Right lung (tissue), 5 donors: Measurements from ENCODE around the gene KCNJ15. TPM values are rescaled to one million over a fixed set of nuclear protein-coding genes. Genes with fewer than 3 reads are reported as not detected.

Source experiments
- DNase-seq, 2 donors: peaks; one replicate each; pipeline ENCODE4 v3.0.0-alpha.2; 2013
- polyA plus RNA-seq, 5 donors: library from polyadenylated mRNA; unstranded; fragments of 120-200 nt; gene quantifications; one replicate each; pipeline versions ENCODE4 v1.2.1 to v1.2.3, GENCODE V29; 2013; ENCODE audit warnings: inconsistent platforms in 1 of 5, low replicate concordance in 1 of 5; ENCODE audit not compliant: insufficient read length in 5 of 5, insufficient read depth in 1 of 5

The KCNJ15 gene
- polyA plus RNA-seq, 5 donors, result 48.6 to 90.3 (median 73.6) TPM

- no peak for DNase-seq
These were observed 10.5 kb downstream of the KCNJ15 start for GRCh38 chr21:38267136-38267755.

DNA sequence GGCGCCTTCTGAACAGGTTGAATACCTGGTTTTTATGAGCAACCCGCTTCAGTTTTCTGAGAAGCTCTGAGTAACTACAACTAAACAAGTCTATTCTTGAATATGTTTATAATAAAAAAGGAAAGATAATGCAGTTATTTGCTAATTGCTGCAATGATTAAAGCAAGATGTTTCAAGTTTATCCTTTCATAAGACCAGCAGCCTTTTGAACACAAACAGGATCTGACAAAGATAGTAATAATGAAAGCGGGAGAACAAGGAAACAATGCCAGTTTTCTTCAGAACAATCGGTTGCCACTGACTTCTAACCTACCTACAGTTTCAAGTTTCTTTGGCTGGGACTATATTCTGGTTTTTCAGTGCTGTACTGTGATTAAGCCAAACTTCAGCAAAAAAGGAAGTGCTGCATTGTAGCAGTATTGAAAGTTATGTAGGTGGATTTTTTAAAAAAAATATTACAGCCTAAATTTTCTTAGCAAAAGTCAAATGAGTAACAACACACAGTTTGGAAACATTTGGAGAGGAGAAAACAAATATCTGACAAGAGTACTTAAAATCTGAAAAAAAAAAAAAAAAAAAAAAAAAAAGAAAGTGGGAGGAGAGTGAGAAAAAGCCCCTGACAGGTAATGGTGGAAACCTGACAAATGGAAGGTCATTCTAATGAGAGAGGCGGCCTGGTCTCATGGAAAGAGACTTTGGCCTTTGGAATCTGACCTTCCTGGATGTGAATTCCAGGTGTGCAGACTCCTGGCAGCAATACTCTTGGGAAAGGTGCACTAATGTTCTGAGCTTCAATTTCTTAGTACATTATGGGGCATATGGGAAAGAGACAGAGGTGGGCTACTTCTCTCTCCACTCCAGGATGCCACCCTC, 11.4 kb downstream of the KCNJ15 start:
- DNase-seq, result no peak

DNA sequence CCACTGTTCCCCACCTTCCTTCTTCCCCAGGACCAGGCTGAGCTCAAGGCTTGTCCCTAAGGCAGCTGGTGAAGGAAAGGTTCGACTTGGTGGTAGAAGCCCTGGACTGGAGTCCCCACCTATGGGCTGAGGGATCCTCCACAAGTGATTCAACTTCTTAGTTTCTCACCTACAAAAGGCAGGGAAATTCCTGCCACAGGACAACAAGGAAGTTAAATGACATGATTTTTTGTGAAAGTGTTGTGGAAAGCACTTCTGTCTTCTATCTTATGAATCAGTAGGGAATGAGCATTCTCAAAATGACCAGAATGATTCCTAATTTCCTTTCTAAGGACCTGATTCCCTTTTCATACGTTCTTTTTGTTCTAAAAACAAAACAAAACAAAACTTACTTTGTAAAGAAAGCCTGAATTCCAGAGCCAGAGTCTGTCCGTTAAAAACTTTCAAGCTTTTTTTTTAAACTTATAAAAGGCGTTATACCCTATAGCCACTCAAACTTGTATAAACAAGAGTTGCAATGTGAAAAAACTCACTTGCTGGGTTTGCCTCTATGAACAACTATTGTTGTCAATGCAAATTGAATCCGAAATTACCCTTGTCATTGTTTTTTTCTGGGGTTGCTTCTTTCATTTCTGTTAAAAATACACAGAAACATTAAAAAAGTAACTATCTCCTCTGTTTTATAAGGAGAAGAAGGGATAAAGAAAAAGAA, 12.2 kb downstream of the KCNJ15 start:
- no peak for DNase-seq

- no peak for DNase-seq
These were observed 12.8 kb downstream of the KCNJ15 start for GRCh38 chr21:38269576-38269936.

GRCh38 chr21:38272215-38272614, 15.4 kb downstream of the KCNJ15 start:
- no peak for DNase-seq

DNA sequence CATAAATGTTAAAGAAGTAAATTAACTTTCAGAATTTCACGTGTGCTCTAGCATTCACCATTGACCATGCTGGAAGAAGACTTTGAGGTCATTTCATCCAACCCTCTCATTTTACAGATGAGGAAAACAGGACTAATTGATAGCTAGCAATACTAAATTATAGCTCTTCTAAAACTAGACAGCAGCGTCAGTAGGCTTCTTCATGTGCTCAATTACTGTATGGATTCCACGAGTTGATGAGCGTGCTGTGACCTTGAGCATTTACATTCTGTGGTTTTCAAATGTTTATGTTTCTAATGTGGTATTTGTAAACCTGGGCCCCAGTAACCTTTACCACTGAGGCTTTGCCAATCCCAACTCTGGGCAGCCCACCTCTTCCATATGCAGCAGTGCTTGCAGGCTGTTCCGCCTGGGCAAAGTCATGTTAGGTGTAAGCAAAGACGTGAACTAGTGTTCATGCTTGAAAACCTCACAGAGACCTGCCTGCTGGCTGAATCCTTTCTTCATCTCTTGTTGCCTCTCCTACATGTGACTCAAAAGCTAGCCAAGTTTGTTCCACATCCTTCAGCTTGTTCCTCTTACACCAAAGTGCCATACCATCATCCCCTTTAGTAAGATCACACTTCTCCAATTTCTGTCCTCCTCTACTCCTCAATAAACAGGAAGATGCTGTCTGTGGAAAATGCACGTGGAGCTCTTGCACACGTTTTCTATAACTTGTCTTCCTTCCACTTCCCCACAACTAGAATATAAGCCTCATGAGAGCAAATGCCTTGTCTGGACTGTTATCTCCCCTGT, 17.2 kb downstream of the KCNJ15 start:
- no peak for DNase-seq

DNA sequence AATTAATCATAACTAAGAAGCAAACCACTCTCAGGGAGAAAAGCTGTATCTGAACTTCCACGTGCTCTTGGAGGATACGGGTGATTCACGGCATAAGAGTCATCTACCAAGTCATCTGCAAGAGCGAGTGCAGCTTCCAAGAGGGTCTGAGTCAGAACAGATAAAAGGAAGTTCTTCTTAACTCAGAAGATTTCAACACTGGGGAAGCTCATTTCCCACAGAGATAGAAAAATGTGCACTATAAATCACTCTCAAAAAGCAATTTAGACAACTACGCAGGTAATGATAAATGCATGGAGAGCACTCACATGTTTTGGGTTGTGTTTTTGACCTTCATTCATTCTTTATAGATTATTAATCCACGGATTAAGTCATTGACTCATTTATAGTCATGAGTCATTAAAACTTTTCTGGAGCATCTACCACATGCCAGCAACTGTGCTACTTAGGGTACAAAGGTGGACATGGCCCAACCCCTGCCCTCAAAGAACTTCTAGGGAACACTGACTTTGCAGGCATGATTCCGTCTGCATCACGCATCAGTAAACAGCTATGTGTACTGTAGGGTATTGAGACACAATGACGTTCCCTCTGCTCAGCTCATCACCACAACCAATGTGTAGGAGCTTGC, 20.8 kb downstream of the KCNJ15 start:
- DNase-seq, result no peak

- no peak for DNase-seq
These were observed 23.7 kb downstream of the KCNJ15 start for GRCh38 chr21:38280454-38280853.

DNA sequence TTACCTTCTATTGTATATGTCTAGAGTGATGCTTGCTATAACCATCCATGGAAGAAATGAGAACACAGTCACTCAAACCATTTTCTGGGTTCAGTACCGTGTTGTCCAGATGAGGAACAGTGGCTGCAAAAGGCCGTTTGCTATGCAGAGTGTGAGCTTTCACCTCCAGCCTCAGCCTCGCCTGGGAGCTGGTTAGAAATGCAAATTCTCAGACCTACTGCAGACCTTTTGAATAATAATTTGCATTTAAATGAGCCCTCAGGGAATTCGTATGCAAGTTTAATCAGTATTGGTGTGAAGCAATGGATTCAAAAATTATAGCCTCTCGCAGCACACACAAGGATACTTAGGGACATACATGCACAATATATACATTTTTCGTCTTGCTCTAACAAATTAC, 24.1 kb downstream of the KCNJ15 start:
- DNase-seq, result no peak

DNA sequence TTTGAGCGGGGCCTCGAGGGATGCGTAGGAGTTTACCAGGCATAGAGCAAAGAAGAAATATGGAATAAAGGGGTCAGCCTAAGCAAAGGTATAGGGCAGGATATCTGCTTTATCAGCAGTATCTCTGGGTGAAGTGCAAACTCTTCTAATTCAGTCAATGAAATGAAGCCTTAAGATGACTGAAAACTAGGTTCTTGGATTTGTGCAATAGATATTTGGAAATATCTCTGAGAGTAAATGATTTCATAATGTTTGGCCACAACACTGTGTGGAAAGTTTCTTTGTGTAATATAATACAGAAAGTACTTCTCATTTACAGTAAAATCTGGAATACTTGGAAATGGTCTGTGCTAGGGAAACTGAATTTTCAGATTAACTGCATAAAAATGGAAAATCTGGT, 26.1 kb downstream of the KCNJ15 start:
- peak; percentile 26 to 41 for DNase-seq

GRCh38 chr21:38284216-38284615, 27.4 kb downstream of the KCNJ15 start:
- no peak for DNase-seq

GRCh38 chr21:38286739-38287471, 30.1 kb downstream of the KCNJ15 start:
- no peak for DNase-seq

- DNase-seq, result no peak
These were observed 30.7 kb downstream of the KCNJ15 start for GRCh38 chr21:38287476-38287875.

GRCh38 chr21:38289705-38290485, 33.1 kb downstream of the KCNJ15 start:
- DNase-seq, result no peak

GRCh38 chr21:38290809-38291208, 34.0 kb downstream of the KCNJ15 start:
- no peak for DNase-seq

DNA sequence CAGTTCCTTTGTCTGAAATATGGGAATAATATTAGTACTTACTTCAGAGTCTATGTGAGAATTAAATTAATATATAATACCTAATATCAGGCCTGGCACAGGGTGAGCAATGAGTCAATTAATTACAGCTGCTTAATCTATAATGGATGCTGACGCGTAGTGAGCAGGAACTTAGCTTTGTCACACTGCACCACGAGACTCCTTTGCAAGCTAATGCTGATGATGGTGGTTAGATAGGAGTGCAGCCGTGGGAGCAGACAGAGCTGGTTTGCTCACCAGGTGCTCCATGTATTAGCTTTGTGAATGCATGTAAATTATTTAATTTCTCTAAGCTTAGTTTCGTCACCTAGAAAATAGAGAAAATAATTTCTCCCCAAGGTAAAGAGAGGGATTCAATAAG, 35.1 kb downstream of the KCNJ15 start:
- no peak for DNase-seq

- no peak for DNase-seq
These were observed 36.3 kb downstream of the KCNJ15 start for GRCh38 chr21:38293113-38293512.

DNA sequence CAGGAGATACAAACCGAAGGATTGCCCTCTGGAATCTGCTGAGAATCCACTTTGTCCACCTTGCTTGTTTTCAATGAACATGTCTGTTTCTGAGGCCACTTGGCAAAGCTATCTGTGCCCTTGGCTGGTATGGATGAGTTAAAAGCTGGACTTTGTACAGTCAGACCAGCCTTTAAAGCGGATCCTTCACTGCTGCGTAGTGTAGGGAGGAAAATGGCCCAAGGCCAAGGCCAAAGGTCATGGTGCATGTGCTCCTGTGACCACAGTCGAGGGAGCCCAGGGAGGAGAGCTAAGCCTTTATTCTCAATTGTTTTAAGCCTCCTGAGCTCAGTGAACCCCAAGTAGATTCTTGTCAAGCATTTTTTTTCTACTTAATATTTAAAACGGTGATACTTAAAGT, 37.0 kb downstream of the KCNJ15 start:
- no peak for DNase-seq

GRCh38 chr21:38294609-38295008, 37.8 kb downstream of the KCNJ15 start:
- no peak for DNase-seq
